Peyer's patch (tissue), 4 donors: ENCODE results near the gene LEF1. TPM values are rescaled to one million over a fixed set of nuclear protein-coding genes. Genes with fewer than 3 reads are reported as not detected.

Experiments used
- DNase-seq, 3 donors: peaks; one replicate each; pipeline ENCODE4 v3.0.0-alpha.2; 2017 to 2019
- H3K27ac ChIP-seq, 4 donors: fragments of 200-600 bp; sonication (generic); one replicate each; pipeline ENCODE4 v1.5.1; 2016 to 2019
- H3K27me3 ChIP-seq, 2 donors: fragments of 200-600 bp; sonication (generic); one replicate each; pipeline ENCODE4 v1.5.1; 2019
- H3K36me3 ChIP-seq, 3 donors: fragments of 200-600 bp; sonication (generic); one replicate each; pipeline ENCODE4 v1.5.1; 2016 to 2019
- H3K4me1 ChIP-seq, 4 donors: fragments of 200-600 bp; sonication (generic); one replicate each; pipeline ENCODE4 v1.5.1; 2016 to 2019
- H3K4me3 ChIP-seq, 4 donors: fragments of 200-600 bp; sonication (generic); 1 replicate in 3 of 4; 2 replicates in 1 of 4; pipeline ENCODE4 v1.5.1; 2016 to 2019; ENCODE audit warnings: mild to moderate bottlenecking in 1 of 4
- H3K9me3 ChIP-seq, 4 donors: fragments of 200-600 bp; sonication (generic); one replicate each; pipeline ENCODE4 v1.5.1; 2016 to 2019; ENCODE audit warnings: mild to moderate bottlenecking in 1 of 4
- POLR2A ChIP-seq, 2 donors: fragments of 450-650 bp; IDR thresholded peaks; one replicate each; pipeline ENCODE4 v1.5.1; 2017; ENCODE audit warnings: antibody characterized with exemption in 2 of 2, mild to moderate bottlenecking in 2 of 2, moderate library complexity in 2 of 2
- total RNA-seq, 4 donors: library from RNA; depleted of rRNA; stranded (reverse); fragments of >200 nt; gene quantifications; one replicate each; pipeline ENCODE4 v1.1.0, GENCODE V29; 2016
- TF ChIP-seq, protein P1 (sequence below), 6 experiments: fragments of 450-650 bp in 4 of 6; fragments of 200-600 bp in 2 of 6; sonication (generic) in 1 of 6; IDR thresholded peaks; one replicate each; pipeline ENCODE4 v1.5.1; 2017 to 2019; ENCODE audit warnings: antibody characterized with exemption in 6 of 6, mild to moderate bottlenecking in 3 of 6, moderate library complexity in 1 of 6

The LEF1 gene
- total RNA-seq, 4 donors from 2014 or later: 0.53 to 34.7 (median 4.4) TPM

DNA sequence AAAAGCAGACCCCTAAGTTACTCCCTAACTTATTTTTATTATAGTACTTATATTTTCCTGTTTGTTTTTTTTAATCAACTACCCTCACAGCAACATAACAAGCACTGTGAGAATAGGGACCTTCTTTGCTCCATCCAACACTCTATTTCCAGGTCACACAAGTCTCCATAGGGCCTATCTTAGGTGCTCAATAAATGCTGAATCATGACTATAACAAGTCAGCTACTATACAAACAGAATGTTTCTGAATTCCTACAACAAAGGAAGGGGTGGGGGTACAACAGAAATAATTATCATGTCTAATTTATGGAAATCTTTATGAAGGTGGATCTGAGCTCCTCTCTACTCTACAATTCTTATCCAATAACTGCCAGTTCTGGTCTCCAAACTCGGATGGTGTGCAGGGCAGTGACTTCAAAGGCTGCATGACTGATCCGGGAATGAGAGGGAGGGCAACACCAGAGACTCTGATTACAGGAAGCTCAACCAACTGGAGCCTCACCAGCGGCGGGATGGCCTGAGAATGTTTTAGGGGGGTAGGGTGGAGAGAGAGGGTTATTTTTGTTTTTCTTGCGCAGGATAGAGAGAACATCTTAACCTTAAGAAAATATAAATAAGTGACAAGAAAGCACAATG, 107.9 kb downstream of the LEF1 start:
- TF ChIP-seq POLR2A (IDR thresholded peaks at IDR 0.05): no peak
- TF ChIP-seq, protein P1, sequence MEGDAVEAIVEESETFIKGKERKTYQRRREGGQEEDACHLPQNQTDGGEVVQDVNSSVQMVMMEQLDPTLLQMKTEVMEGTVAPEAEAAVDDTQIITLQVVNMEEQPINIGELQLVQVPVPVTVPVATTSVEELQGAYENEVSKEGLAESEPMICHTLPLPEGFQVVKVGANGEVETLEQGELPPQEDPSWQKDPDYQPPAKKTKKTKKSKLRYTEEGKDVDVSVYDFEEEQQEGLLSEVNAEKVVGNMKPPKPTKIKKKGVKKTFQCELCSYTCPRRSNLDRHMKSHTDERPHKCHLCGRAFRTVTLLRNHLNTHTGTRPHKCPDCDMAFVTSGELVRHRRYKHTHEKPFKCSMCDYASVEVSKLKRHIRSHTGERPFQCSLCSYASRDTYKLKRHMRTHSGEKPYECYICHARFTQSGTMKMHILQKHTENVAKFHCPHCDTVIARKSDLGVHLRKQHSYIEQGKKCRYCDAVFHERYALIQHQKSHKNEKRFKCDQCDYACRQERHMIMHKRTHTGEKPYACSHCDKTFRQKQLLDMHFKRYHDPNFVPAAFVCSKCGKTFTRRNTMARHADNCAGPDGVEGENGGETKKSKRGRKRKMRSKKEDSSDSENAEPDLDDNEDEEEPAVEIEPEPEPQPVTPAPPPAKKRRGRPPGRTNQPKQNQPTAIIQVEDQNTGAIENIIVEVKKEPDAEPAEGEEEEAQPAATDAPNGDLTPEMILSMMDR (IDR thresholded peaks at IDR 0.05): no peak
- no peak for DNase-seq
- H3K36me3 ChIP-seq: no peaks in the 10 kb centered on the region

DNA sequence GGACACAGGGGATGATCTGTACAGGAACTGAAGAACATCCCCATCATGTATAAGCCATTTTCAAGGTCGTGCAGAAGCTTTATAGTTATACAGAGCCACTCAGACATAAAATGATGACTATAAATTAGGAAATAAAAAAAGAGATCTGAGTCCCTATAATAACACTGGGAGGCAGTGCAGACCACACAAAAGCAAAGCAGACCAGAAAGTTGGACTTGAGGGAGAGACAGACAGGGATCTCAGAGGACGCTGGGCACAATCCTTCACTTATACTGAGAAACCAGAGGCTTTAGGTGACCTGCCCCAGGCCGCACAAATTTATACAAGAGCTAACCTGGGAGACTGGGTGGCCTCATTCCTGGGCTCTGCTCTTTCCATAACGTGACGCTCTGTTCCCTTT, 108.6 kb downstream of the LEF1 start:
- Histone ChIP-seq H3K36me3 (no peaks in the 10 kb centered on the region), H3K27ac (no peak overlapping the region), H3K27me3 (no peaks in the 10 kb centered on the region), H3K9me3 (no peaks in the 10 kb centered on the region), H3K4me3 (no peak overlapping the region), H3K4me1 (no peaks in the 10 kb centered on the region)
- no peak for DNase-seq
- TF ChIP-seq, protein P1 (IDR thresholded peaks at IDR 0.05): peak in 3 of 6 experiments; percentile 34 to 43 (median 41)
- no peak for TF ChIP-seq POLR2A (IDR thresholded peaks at IDR 0.05)

More for the DNA sequence above, 107.9 kb downstream of the LEF1 start:
- H3K4me1 ChIP-seq: no peaks in the 10 kb centered on the region
- no peak overlapping the region for H3K4me3 ChIP-seq
- H3K9me3 ChIP-seq: no peaks in the 10 kb centered on the region
- no peaks in the 10 kb centered on the region for H3K27me3 ChIP-seq
- no peak overlapping the region for H3K27ac ChIP-seq

DNA sequence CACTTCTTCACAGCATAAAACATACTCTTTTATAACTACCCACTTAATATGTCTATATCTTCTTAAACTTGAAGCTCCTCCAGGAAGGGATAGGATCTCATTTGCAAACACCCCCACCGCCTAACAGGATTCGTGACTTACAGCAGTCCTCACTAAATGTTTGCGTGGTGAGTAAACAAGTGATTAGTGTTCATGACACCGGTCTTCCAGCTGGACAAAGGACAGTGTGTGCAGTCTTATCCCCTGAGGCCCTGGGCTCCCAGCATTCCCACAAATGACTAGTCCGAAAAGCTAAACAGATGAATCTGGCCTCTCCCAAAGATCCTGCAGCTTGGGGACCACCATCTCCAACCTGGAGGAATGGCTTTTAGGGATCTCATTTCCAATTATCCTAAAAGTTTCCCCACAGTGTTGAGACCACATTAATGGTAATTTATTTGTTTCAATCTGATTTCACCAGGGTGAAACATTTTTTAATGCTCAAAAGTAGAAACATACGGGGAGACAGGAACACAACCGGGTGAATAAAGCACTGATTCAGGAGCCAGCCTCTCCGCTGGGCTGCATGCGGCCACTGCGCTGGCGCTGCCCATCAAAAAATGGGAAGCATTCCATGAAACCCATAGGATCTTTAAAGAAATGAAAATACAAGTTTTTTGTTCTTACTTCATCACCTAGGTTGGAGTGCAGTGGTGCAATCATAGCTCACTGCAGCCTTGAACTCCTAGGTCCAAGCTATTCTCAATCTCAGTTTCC, 109.9 kb downstream of the LEF1 start:
- Histone ChIP-seq H3K36me3 (no peaks in the 10 kb centered on the region), H3K27me3 (no peaks in the 10 kb centered on the region), H3K9me3 (no peaks in the 10 kb centered on the region), H3K4me1 (no peaks in the 10 kb centered on the region), H3K4me3 (no peak overlapping the region), H3K27ac (no peak overlapping the region)
- DNase-seq: no peak
- no peak for TF ChIP-seq POLR2A (IDR thresholded peaks at IDR 0.05)
- TF ChIP-seq, protein P1 (IDR thresholded peaks at IDR 0.05): no peak

DNA sequence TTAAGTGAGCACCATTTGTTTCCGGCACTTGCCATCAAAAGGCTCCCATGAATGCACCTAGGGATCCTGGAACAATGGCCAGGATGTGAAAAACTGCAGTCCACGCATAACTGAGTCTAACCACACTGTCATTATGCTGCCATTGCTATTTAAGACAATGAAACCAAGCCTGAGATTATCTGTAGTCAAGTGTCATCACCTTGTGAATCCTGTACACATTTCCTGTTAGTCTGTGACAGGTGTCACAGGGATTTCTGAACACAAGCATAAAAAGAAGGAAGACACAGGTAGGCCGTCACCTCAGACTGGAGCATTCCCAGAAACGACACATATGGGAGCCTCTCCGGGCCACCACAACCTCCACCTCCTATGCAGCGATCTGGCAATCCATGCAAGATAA, 112.3 kb downstream of the LEF1 start:
- TF ChIP-seq, protein P1 (IDR thresholded peaks at IDR 0.05): no peak
- TF ChIP-seq POLR2A (IDR thresholded peaks at IDR 0.05): no peak
- Histone ChIP-seq H3K4me3 (no peak overlapping the region), H3K27ac (no peak overlapping the region), H3K4me1 (peaks cover 0 to 7% (median 0%) of the 10 kb centered on the region in 4 donors), H3K27me3 (no peaks in the 10 kb centered on the region), H3K36me3 (no peaks in the 10 kb centered on the region), H3K9me3 (no peaks in the 10 kb centered on the region)
- DNase-seq: no peak

DNA sequence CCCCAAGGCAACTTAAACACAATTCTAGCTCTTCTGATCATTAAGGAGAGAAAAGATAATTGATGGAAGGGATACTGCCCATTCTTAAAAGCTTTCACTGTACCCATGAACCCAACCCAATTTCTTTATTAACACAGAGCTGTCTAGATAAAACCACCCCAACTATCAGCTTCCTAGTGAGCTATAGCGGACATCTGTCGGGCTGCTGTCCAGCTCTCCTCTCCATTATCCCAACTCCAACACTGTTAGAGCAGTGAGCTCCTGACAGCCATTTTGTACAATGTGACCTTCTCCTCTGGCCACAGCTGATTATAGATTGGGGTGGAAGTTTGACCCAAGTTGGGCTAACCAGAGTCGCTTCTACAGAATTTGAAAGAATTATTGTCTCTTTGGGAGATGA, 112.9 kb downstream of the LEF1 start:
- Histone ChIP-seq H3K36me3 (no peaks in the 10 kb centered on the region), H3K9me3 (no peaks in the 10 kb centered on the region), H3K27ac (no peak overlapping the region), H3K27me3 (no peaks in the 10 kb centered on the region), H3K4me1 (peaks cover 0 to 7% (median 0%) of the 10 kb centered on the region in 4 donors), H3K4me3 (no peak overlapping the region)
- TF ChIP-seq, protein P1 (IDR thresholded peaks at IDR 0.05): no peak
- TF ChIP-seq POLR2A (IDR thresholded peaks at IDR 0.05): no peak
- DNase-seq: no peak
